H1 (cell line): ENCODE measurements around the gene RRP7A.

ENCODE experiments used
- CTCF ChIP-seq, 3 experiments: IDR thresholded peaks; 1 replicate in 2 of 3; 2 replicates in 1 of 3; pipeline versions ENCODE4 v1.5.1 to v1.6.1; 2011; ENCODE audit warnings: low read length in 3 of 3, mild to moderate bottlenecking in 3 of 3, inconsistent platforms in 2 of 3, low read depth in 1 of 3, moderate library complexity in 1 of 3; ENCODE audit not compliant: insufficient read depth in 1 of 3; ENCODE audit errors: control extremely low read depth in 1 of 3
- KDM5A ChIP-seq: fragments of 200-600 bp; IDR thresholded peaks from 2 replicates; pipeline ENCODE4 v1.7.1; 2012; ENCODE audit warnings: mild to moderate bottlenecking, low read length, inconsistent platforms, mixed read lengths
- POLR2A ChIP-seq, 2 experiments: IDR thresholded peaks; 1 replicate in 1 of 2; 2 replicates in 1 of 2; pipeline ENCODE4 v1.6.1; 2011; ENCODE audit warnings: low read depth in 2 of 2, low read length in 2 of 2, mild to moderate bottlenecking in 2 of 2; ENCODE audit errors: control extremely low read depth in 1 of 2
- POLR2AphosphoS5 ChIP-seq: IDR thresholded peaks from 2 replicates; pipeline ENCODE4 v1.6.1; 2011; ENCODE audit warnings: low read depth, low read length
- RAD21 ChIP-seq, 2 experiments: IDR thresholded peaks in 1 of 2; conservative IDR thresholded peaks in 1 of 2; 2 replicates each; pipeline ENCODE4 v1.6.1; 2011; ENCODE audit warnings: low read depth in 2 of 2, low read length in 2 of 2, improper control_type of control experiment in 1 of 2, inconsistent platforms in 1 of 2, mild to moderate bottlenecking in 1 of 2, moderate library complexity in 1 of 2

- TF ChIP-seq RAD21 (IDR thresholded peaks at IDR 0.05 in 1 of 2, conservative IDR thresholded peaks at IDR 0.05 in 1 of 2; ENCODE audit: low read depth in 2 of 2, low read length in 2 of 2) (no peak), CTCF (IDR thresholded peaks at IDR 0.05; ENCODE audit: control extremely low read depth in 1 of 3, insufficient read depth in 1 of 3, low read depth in 1 of 3, low read length in 3 of 3) (no peak), POLR2AphosphoS5 (no peak), POLR2A (IDR thresholded peaks at IDR 0.05; ENCODE audit: control extremely low read depth in 1 of 2, low read depth in 2 of 2, low read length in 2 of 2) (no peak), KDM5A (no peak)
These were observed 3.7 kb downstream of the RRP7A start for GRCh38 chr22:42515896-42516295.
